ENCODE data around the gene NOX5. TPM values are rescaled to one million over a fixed set of nuclear protein-coding genes. Genes with fewer than 3 reads are reported as not detected.

NOX5 gene
- total and polyA plus RNA-seq, 8 donors: under 0.01 to 0.92 (median 0.18) TPM; not detected in 2

GRCh38 chr15:69078638-69079037 is 64.1 kb downstream of the NOX5 start:
- Histone ChIP-seq H3K9me3 (no peaks in the 10 kb centered on the region), H3K4me3 (no peak overlapping the region), H3K27ac (no peak overlapping the region), H3K4me1 (peaks cover 0 to 42% (median 29%) of the 10 kb centered on the region in 4 donors), H3K27me3 (peaks cover 0 to 8% (median 0%) of the 10 kb centered on the region in 3 donors), H3K36me3 (no peaks in the 10 kb centered on the region)
- TF ChIP-seq POLR2A (IDR thresholded peaks at IDR 0.05): no peak
- no peak for TF ChIP-seq POLR2AphosphoS5 (IDR thresholded peaks at IDR 0.05)
- TF ChIP-seq, protein P1, sequence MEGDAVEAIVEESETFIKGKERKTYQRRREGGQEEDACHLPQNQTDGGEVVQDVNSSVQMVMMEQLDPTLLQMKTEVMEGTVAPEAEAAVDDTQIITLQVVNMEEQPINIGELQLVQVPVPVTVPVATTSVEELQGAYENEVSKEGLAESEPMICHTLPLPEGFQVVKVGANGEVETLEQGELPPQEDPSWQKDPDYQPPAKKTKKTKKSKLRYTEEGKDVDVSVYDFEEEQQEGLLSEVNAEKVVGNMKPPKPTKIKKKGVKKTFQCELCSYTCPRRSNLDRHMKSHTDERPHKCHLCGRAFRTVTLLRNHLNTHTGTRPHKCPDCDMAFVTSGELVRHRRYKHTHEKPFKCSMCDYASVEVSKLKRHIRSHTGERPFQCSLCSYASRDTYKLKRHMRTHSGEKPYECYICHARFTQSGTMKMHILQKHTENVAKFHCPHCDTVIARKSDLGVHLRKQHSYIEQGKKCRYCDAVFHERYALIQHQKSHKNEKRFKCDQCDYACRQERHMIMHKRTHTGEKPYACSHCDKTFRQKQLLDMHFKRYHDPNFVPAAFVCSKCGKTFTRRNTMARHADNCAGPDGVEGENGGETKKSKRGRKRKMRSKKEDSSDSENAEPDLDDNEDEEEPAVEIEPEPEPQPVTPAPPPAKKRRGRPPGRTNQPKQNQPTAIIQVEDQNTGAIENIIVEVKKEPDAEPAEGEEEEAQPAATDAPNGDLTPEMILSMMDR (IDR thresholded peaks at IDR 0.05): no peak
- 82 to 89% (median 87%) methylated on average over 8 of the region's 8 CpGs for WGBS, 5 donors
- DNase-seq: no peak
- intact Hi-C loops (cut with DNase I; ENCODE audit: low total_unique reads): loop anchor here (5.0 kb wide), 1 partner anchor 79 kb away; no protein-coding TSS in a partner anchor

GRCh38 chr15:69080295-69081248 is 66.1 kb downstream of the NOX5 start:
- TF ChIP-seq EP300 (IDR thresholded peaks at IDR 0.05): no peak
- TF ChIP-seq, protein P1 (IDR thresholded peaks at IDR 0.05): no peak
- no peak for TF ChIP-seq POLR2A (IDR thresholded peaks at IDR 0.05)
- TF ChIP-seq POLR2AphosphoS5 (IDR thresholded peaks at IDR 0.05): no peak
- intact Hi-C loops (cut with DNase I; ENCODE audit: low total_unique reads): no loop called here
- peaks cover 0 to 23% (median 10%) of the 10 kb centered on the region in 4 donors for H3K4me1 ChIP-seq
- H3K4me3 ChIP-seq: no peak overlapping the region
- peak in 1 of 2 donors; percentile 31 for DNase-seq
- WGBS, 5 donors: 59 to 69% (median 65%) methylated on average over 8 of the region's 8 CpGs
- no peaks in the 10 kb centered on the region for H3K36me3 ChIP-seq
- H3K27me3 ChIP-seq: no peaks in the 10 kb centered on the region
- no peaks in the 10 kb centered on the region for H3K9me3 ChIP-seq
- H3K27ac ChIP-seq: peak overlapping the region in 3 of 5 donors; percentile 63 to 71 (median 71)

- Histone ChIP-seq H3K4me1 (peaks cover 0 to 18% (median 6%) of the 10 kb centered on the region in 4 donors), H3K27ac (peak overlapping the region in 4 of 5 donors; percentile 56 to 71 (median 67)), H3K36me3 (no peaks in the 10 kb centered on the region), H3K27me3 (no peaks in the 10 kb centered on the region), H3K9me3 (no peaks in the 10 kb centered on the region), H3K4me3 (no peak overlapping the region)
- DNase-seq: peak in 1 of 2 donors; percentile 79
- intact Hi-C loops (cut with DNase I; ENCODE audit: low total_unique reads): no loop called here
- TF ChIP-seq, protein P1 (IDR thresholded peaks at IDR 0.05): no peak
- no peak for TF ChIP-seq EP300 (IDR thresholded peaks at IDR 0.05)
- TF ChIP-seq POLR2A (IDR thresholded peaks at IDR 0.05): no peak
- TF ChIP-seq POLR2AphosphoS5 (IDR thresholded peaks at IDR 0.05): no peak
- 45 to 67% (median 57%) methylated on average over 10 of the region's 10 CpGs for WGBS, 5 donors
These were observed 67.0 kb downstream of the NOX5 start for GRCh38 chr15:69081310-69082004.

- intact Hi-C loops (cut with DNase I; ENCODE audit: low total_unique reads): no loop called here
- peaks cover 0 to 18% (median 6%) of the 10 kb centered on the region in 4 donors for H3K4me1 ChIP-seq
- no peaks in the 10 kb centered on the region for H3K9me3 ChIP-seq
- H3K4me3 ChIP-seq: no peak overlapping the region
- DNase-seq: peak in 1 of 2 donors; percentile 41
- H3K27me3 ChIP-seq: peaks cover 0 to 4% (median 0%) of the 10 kb centered on the region in 3 donors
- H3K27ac ChIP-seq: peak overlapping the region in 4 of 5 donors; percentile 56 to 71 (median 67)
- 36 to 62% (median 52%) methylated on average over 3 of the region's 3 CpGs for WGBS, 5 donors
- H3K36me3 ChIP-seq: no peaks in the 10 kb centered on the region
- TF ChIP-seq EP300 (IDR thresholded peaks at IDR 0.05): no peak
- TF ChIP-seq POLR2AphosphoS5 (IDR thresholded peaks at IDR 0.05): no peak
- TF ChIP-seq, protein P1 (IDR thresholded peaks at IDR 0.05): no peak
- TF ChIP-seq POLR2A (IDR thresholded peaks at IDR 0.05): no peak
These were observed 67.6 kb downstream of the NOX5 start for GRCh38 chr15:69082021-69082502.

Data from stomach (tissue), 9 donors.